Neural progenitor cell (in vitro differentiated cells): Measurements from ENCODE around the gene ANKDD1B. TPM values are rescaled to one million over a fixed set of nuclear protein-coding genes. Genes with fewer than 3 reads are reported as not detected.

Experiments used
- DNase-seq: peaks from one replicate; pipeline ENCODE4 v3.0.0-alpha.2; 2016; ENCODE audit warnings: low spot score
- H2AFZ ChIP-seq: fragments of 200-600 bp; sonication (generic); replicated peaks from 2 replicates; pipeline ENCODE4 v1.6.1; 2016; ENCODE audit warnings: antibody characterized with exemption
- H3F3A ChIP-seq: fragments of 200-600 bp; sonication (generic); 2 replicates; pipeline ENCODE4 v1.6.1; 2016; ENCODE audit warnings: antibody characterized with exemption, low read depth
- H3K27ac ChIP-seq: fragments of 200-600 bp; sonication (generic); 2 replicates; pipeline ENCODE4 v1.5.1; 2016; ENCODE audit warnings: mild to moderate bottlenecking
- H3K27me3 ChIP-seq: fragments of 200-600 bp; sonication (generic); 2 replicates; pipeline ENCODE4 v1.6.1; 2016; ENCODE audit warnings: mild to moderate bottlenecking, moderate library complexity
- H3K36me3 ChIP-seq: fragments of 200-600 bp; sonication (generic); 2 replicates; pipeline ENCODE4 v1.5.1; 2016
- H3K4me1 ChIP-seq: fragments of 200-600 bp; sonication (generic); 2 replicates; pipeline ENCODE4 v1.6.1; 2016; ENCODE audit warnings: mixed run types
- H3K4me2 ChIP-seq: fragments of 200-600 bp; sonication (generic); 2 replicates; pipeline ENCODE4 v1.6.1; 2016
- H3K4me3 ChIP-seq: fragments of 200-600 bp; sonication (generic); 2 replicates; pipeline ENCODE4 v1.5.1; 2016
- H3K79me2 ChIP-seq: fragments of 200-600 bp; sonication (generic); 2 replicates; pipeline ENCODE4 v1.6.1; 2016; ENCODE audit warnings: low read depth
- H3K9ac ChIP-seq: fragments of 200-600 bp; sonication (generic); 2 replicates; pipeline ENCODE4 v1.6.1; 2016
- H3K9me3 ChIP-seq: fragments of 200-600 bp; sonication (generic); 2 replicates; pipeline ENCODE4 v1.5.1; 2016; ENCODE audit warnings: low read depth
- H4K20me1 ChIP-seq: fragments of 200-600 bp; sonication (generic); 2 replicates; pipeline ENCODE4 v1.6.1; 2016; ENCODE audit warnings: low read depth
- H3K27ac Mint-ChIP-seq: 3 replicates; pipeline ENCODE4 v1.8.0; 2021; ENCODE audit warnings: mixed read lengths
- H3K27me3 Mint-ChIP-seq: 2 replicates; pipeline ENCODE4 v1.8.0; 2022; ENCODE audit warnings: low read depth, mild to moderate bottlenecking, inconsistent platforms, moderate library complexity, mixed read lengths; ENCODE audit not compliant: insufficient read depth
- H3K36me3 Mint-ChIP-seq: 3 replicates; pipeline ENCODE4 v1.8.0; 2021; ENCODE audit warnings: mixed read lengths
- H3K4me1 Mint-ChIP-seq: 3 replicates; pipeline ENCODE4 v1.8.0; 2021; ENCODE audit warnings: mixed read lengths
- H3K4me3 Mint-ChIP-seq: 3 replicates; pipeline ENCODE4 v1.8.0; 2021; ENCODE audit warnings: mild to moderate bottlenecking, moderate library complexity, mixed read lengths
- H3K9me3 Mint-ChIP-seq: 3 replicates; pipeline ENCODE4 v1.8.0; 2020; ENCODE audit warnings: mixed read lengths
- CTCF ChIP-seq: fragments of 200-600 bp; sonication (generic); IDR thresholded peaks from 2 replicates; pipeline ENCODE4 v1.5.1; 2017; ENCODE audit warnings: antibody characterized with exemption, mild to moderate bottlenecking
- EZH2 ChIP-seq: fragments of 200-600 bp; sonication (generic); IDR thresholded peaks from 2 replicates; pipeline ENCODE4 v1.6.1; 2017; ENCODE audit warnings: antibody characterized with exemption, mild to moderate bottlenecking, moderate library complexity
- EZH2phosphoT487 ChIP-seq: fragments of 200-600 bp; sonication (generic); IDR thresholded peaks from 2 replicates; pipeline ENCODE4 v1.6.1; 2017; ENCODE audit warnings: antibody characterized with exemption
- total RNA-seq: library from RNA; depleted of rRNA; stranded (reverse); fragments of >200 nt; gene quantifications from 2 replicates; pipeline ENCODE4 v1.2.3, GENCODE V29; 2015; ENCODE audit warnings: low replicate concordance

ANKDD1B gene
- total RNA-seq, 1 donor from 2014 or later = 0.60 TPM

GRCh38 chr5:75623846-75624245, 12.6 kb downstream of the ANKDD1B start:
- no peaks in the 10 kb centered on the region for H3K36me3 Mint-ChIP-seq
- H3K27ac ChIP-seq = no peak overlapping the region
- no peak for TF ChIP-seq CTCF
- TF ChIP-seq EZH2phosphoT487 = no peak
- no peak for TF ChIP-seq EZH2
- H3K4me1 ChIP-seq = no peaks in the 10 kb centered on the region
- no peak overlapping the region for H3K4me2 ChIP-seq
- H3K9ac ChIP-seq = no peak overlapping the region
- H3K27me3 ChIP-seq = no peaks in the 10 kb centered on the region
- H4K20me1 ChIP-seq = no peaks in the 10 kb centered on the region
- H3K4me1 Mint-ChIP-seq = no peaks in the 10 kb centered on the region
- H3K4me3 ChIP-seq = no peak overlapping the region
- no peaks in the 10 kb centered on the region for H3K36me3 ChIP-seq
- H3K9me3 Mint-ChIP-seq = no peaks in the 10 kb centered on the region
- H2AFZ ChIP-seq = no peak overlapping the region
- no peak overlapping the region for H3K4me3 Mint-ChIP-seq
- DNase-seq = no peak
- H3K79me2 ChIP-seq = no peaks in the 10 kb centered on the region
- H3K27ac Mint-ChIP-seq = no peak overlapping the region
- H3F3A ChIP-seq = no peaks in the 10 kb centered on the region
- no peaks in the 10 kb centered on the region for H3K27me3 Mint-ChIP-seq
- no peaks in the 10 kb centered on the region for H3K9me3 ChIP-seq

GRCh38 chr5:75626959-75627358, 15.7 kb downstream of the ANKDD1B start:
- Mint-ChIP-seq H3K27me3 (no peaks in the 10 kb centered on the region), H3K4me1 (no peaks in the 10 kb centered on the region), H3K36me3 (no peaks in the 10 kb centered on the region), H3K27ac (no peak overlapping the region), H3K4me3 (no peak overlapping the region), H3K9me3 (no peaks in the 10 kb centered on the region)
- H3K27me3 ChIP-seq = no peaks in the 10 kb centered on the region
- no peaks in the 10 kb centered on the region for H3K36me3 ChIP-seq
- H3K4me1 ChIP-seq = no peaks in the 10 kb centered on the region
- DNase-seq = no peak
- no peaks in the 10 kb centered on the region for H3K79me2 ChIP-seq
- no peak overlapping the region for H3K4me2 ChIP-seq
- H3K4me3 ChIP-seq = no peak overlapping the region
- H3K9me3 ChIP-seq = no peaks in the 10 kb centered on the region
- TF ChIP-seq CTCF (no peak), EZH2phosphoT487 (no peak), EZH2 (no peak)
- no peak overlapping the region for H3K9ac ChIP-seq
- H2AFZ ChIP-seq = no peak overlapping the region
- no peaks in the 10 kb centered on the region for H3F3A ChIP-seq
- no peaks in the 10 kb centered on the region for H4K20me1 ChIP-seq
- H3K27ac ChIP-seq = no peak overlapping the region

GRCh38 chr5:75627801-75628200, 16.5 kb downstream of the ANKDD1B start:
- H3K4me3 Mint-ChIP-seq = no peak overlapping the region
- no peak overlapping the region for H3K4me3 ChIP-seq
- no peak overlapping the region for H3K27ac Mint-ChIP-seq
- no peak overlapping the region for H2AFZ ChIP-seq
- H3K4me1 ChIP-seq = no peaks in the 10 kb centered on the region
- no peaks in the 10 kb centered on the region for H3K27me3 Mint-ChIP-seq
- no peaks in the 10 kb centered on the region for H3K9me3 ChIP-seq
- H3K36me3 ChIP-seq = no peaks in the 10 kb centered on the region
- TF ChIP-seq EZH2 (no peak), EZH2phosphoT487 (no peak), CTCF (no peak)
- H3K9ac ChIP-seq = no peak overlapping the region
- no peaks in the 10 kb centered on the region for H3K4me1 Mint-ChIP-seq
- H3K36me3 Mint-ChIP-seq = no peaks in the 10 kb centered on the region
- H3F3A ChIP-seq = no peaks in the 10 kb centered on the region
- H3K27me3 ChIP-seq = no peaks in the 10 kb centered on the region
- DNase-seq = no peak
- H4K20me1 ChIP-seq = no peaks in the 10 kb centered on the region
- H3K4me2 ChIP-seq = no peak overlapping the region
- H3K79me2 ChIP-seq = no peaks in the 10 kb centered on the region
- H3K9me3 Mint-ChIP-seq = no peaks in the 10 kb centered on the region
- H3K27ac ChIP-seq = no peak overlapping the region

- no peaks in the 10 kb centered on the region for H3K9me3 ChIP-seq
- no peak overlapping the region for H3K4me3 Mint-ChIP-seq
- no peaks in the 10 kb centered on the region for H4K20me1 ChIP-seq
- H3K27me3 Mint-ChIP-seq = no peaks in the 10 kb centered on the region
- no peaks in the 10 kb centered on the region for H3K9me3 Mint-ChIP-seq
- H3K4me3 ChIP-seq = no peak overlapping the region
- no peak overlapping the region for H3K9ac ChIP-seq
- no peaks in the 10 kb centered on the region for H3F3A ChIP-seq
- H3K27ac ChIP-seq = no peak overlapping the region
- no peaks in the 10 kb centered on the region for H3K27me3 ChIP-seq
- no peak overlapping the region for H3K4me2 ChIP-seq
- no peaks in the 10 kb centered on the region for H3K4me1 Mint-ChIP-seq
- no peaks in the 10 kb centered on the region for H3K36me3 Mint-ChIP-seq
- H3K4me1 ChIP-seq = no peaks in the 10 kb centered on the region
- H3K27ac Mint-ChIP-seq = no peak overlapping the region
- no peak for DNase-seq
- no peak overlapping the region for H2AFZ ChIP-seq
- TF ChIP-seq CTCF (no peak), EZH2phosphoT487 (no peak), EZH2 (no peak)
- H3K79me2 ChIP-seq = no peaks in the 10 kb centered on the region
- no peaks in the 10 kb centered on the region for H3K36me3 ChIP-seq
Observed at GRCh38 chr5:75630875-75631274, 19.6 kb downstream of the ANKDD1B start.
